Peyer's patch (tissue), 4 donors: ENCODE results near the gene OPCML. TPM values are rescaled to one million over a fixed set of nuclear protein-coding genes. Genes with fewer than 3 reads are reported as not detected.

Experiments
- DNase-seq, 3 donors: peaks; one replicate each; pipeline ENCODE4 v3.0.0-alpha.2; 2017 to 2019
- H3K27ac ChIP-seq, 4 donors: fragments of 200-600 bp; sonication (generic); one replicate each; pipeline ENCODE4 v1.5.1; 2016 to 2019
- H3K27me3 ChIP-seq, 2 donors: fragments of 200-600 bp; sonication (generic); one replicate each; pipeline ENCODE4 v1.5.1; 2019
- H3K36me3 ChIP-seq, 3 donors: fragments of 200-600 bp; sonication (generic); one replicate each; pipeline ENCODE4 v1.5.1; 2016 to 2019
- H3K4me1 ChIP-seq, 4 donors: fragments of 200-600 bp; sonication (generic); one replicate each; pipeline ENCODE4 v1.5.1; 2016 to 2019
- H3K4me3 ChIP-seq, 4 donors: fragments of 200-600 bp; sonication (generic); 1 replicate in 3 of 4; 2 replicates in 1 of 4; pipeline ENCODE4 v1.5.1; 2016 to 2019; ENCODE audit warnings: mild to moderate bottlenecking in 1 of 4
- H3K9me3 ChIP-seq, 4 donors: fragments of 200-600 bp; sonication (generic); one replicate each; pipeline ENCODE4 v1.5.1; 2016 to 2019; ENCODE audit warnings: mild to moderate bottlenecking in 1 of 4
- POLR2A ChIP-seq, 2 donors: fragments of 450-650 bp; IDR thresholded peaks; one replicate each; pipeline ENCODE4 v1.5.1; 2017; ENCODE audit warnings: antibody characterized with exemption in 2 of 2, mild to moderate bottlenecking in 2 of 2, moderate library complexity in 2 of 2
- total RNA-seq, 4 donors: library from RNA; depleted of rRNA; stranded (reverse); fragments of >200 nt; gene quantifications; one replicate each; pipeline ENCODE4 v1.1.0, GENCODE V29; 2016
- TF ChIP-seq, protein P1 (sequence below), 6 experiments: fragments of 450-650 bp in 4 of 6; fragments of 200-600 bp in 2 of 6; sonication (generic) in 1 of 6; IDR thresholded peaks; one replicate each; pipeline ENCODE4 v1.5.1; 2017 to 2019; ENCODE audit warnings: antibody characterized with exemption in 6 of 6, mild to moderate bottlenecking in 3 of 6, moderate library complexity in 1 of 6

OPCML gene
- total RNA-seq, 4 donors from 2014 or later: not detected

DNA sequence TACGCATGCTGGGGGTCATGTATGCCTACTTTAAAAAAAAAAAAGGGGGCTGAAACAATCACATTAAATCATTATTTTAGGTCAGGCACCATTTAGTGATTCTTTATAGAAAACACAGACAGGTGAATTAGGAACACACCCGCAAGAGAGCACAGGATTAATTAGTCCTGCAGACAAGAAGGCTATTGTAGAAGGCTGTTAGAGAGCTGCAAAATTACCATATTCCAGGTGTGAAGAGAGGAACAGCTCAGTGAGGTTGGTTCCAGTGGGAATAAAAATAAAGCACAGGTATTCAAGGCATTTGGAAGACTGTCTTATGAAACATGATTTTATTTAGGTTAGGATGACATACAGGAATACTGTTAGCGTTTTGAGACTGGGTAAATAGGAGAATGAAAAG, 649.1 kb downstream of the OPCML start:
- Histone ChIP-seq H3K27me3 (no peaks in the 10 kb centered on the region), H3K9me3 (no peaks in the 10 kb centered on the region), H3K36me3 (no peaks in the 10 kb centered on the region), H3K27ac (no peak overlapping the region), H3K4me3 (no peak overlapping the region), H3K4me1 (no peaks in the 10 kb centered on the region)
- TF ChIP-seq, protein P1, sequence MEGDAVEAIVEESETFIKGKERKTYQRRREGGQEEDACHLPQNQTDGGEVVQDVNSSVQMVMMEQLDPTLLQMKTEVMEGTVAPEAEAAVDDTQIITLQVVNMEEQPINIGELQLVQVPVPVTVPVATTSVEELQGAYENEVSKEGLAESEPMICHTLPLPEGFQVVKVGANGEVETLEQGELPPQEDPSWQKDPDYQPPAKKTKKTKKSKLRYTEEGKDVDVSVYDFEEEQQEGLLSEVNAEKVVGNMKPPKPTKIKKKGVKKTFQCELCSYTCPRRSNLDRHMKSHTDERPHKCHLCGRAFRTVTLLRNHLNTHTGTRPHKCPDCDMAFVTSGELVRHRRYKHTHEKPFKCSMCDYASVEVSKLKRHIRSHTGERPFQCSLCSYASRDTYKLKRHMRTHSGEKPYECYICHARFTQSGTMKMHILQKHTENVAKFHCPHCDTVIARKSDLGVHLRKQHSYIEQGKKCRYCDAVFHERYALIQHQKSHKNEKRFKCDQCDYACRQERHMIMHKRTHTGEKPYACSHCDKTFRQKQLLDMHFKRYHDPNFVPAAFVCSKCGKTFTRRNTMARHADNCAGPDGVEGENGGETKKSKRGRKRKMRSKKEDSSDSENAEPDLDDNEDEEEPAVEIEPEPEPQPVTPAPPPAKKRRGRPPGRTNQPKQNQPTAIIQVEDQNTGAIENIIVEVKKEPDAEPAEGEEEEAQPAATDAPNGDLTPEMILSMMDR (IDR thresholded peaks at IDR 0.05): no peak
- no peak for TF ChIP-seq POLR2A (IDR thresholded peaks at IDR 0.05)
- no peak for DNase-seq

DNA sequence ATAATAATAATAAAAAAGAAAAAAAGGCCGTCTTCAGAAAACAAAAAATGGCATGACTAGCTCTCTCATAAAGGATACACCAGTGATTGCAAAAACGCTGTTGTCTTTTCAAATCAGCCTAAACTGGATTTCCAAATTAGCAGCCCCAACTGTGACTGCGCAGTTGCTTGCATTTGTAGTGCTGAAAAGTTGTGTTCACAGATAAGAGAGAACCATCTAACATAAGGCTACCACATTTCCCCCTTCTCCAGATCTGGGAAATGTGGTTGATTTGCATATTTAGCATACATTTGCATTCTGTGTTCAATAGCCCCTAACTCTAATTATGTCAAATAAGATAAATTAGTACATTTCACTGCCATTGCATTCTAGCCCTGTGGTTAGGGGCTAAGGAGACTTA, 650.7 kb downstream of the OPCML start:
- H3K9me3 ChIP-seq: no peaks in the 10 kb centered on the region
- TF ChIP-seq POLR2A (IDR thresholded peaks at IDR 0.05): no peak
- TF ChIP-seq, protein P1 (IDR thresholded peaks at IDR 0.05): no peak
- H3K4me3 ChIP-seq: no peak overlapping the region
- no peak for DNase-seq
- H3K4me1 ChIP-seq: no peaks in the 10 kb centered on the region
- H3K36me3 ChIP-seq: no peaks in the 10 kb centered on the region
- H3K27me3 ChIP-seq: no peaks in the 10 kb centered on the region
- H3K27ac ChIP-seq: no peak overlapping the region

DNA sequence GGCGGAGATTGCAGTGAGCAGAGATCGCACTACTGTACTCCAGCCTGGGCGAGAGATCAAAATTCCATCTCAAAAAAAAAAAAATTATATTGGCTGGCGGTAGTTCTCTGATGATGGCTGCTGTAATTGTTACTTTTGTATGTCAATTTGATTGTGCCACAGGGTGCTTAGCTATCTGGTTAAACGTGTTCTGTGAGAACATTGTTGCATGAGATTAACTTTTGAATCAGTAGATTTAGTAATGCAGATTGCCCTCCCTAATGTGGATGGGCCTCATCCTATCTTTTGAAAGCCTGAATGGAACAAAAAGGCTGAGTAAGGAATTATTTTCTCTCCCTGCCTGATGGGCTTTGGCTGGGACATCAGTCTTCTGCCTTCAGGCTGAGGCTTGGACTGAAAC, 654.2 kb downstream of the OPCML start:
- TF ChIP-seq POLR2A (IDR thresholded peaks at IDR 0.05): no peak
- TF ChIP-seq, protein P1 (IDR thresholded peaks at IDR 0.05): no peak
- no peaks in the 10 kb centered on the region for H3K36me3 ChIP-seq
- H3K27ac ChIP-seq: no peak overlapping the region
- no peak overlapping the region for H3K4me3 ChIP-seq
- H3K4me1 ChIP-seq: no peaks in the 10 kb centered on the region
- no peaks in the 10 kb centered on the region for H3K27me3 ChIP-seq
- H3K9me3 ChIP-seq: no peaks in the 10 kb centered on the region
- DNase-seq: no peak

DNA sequence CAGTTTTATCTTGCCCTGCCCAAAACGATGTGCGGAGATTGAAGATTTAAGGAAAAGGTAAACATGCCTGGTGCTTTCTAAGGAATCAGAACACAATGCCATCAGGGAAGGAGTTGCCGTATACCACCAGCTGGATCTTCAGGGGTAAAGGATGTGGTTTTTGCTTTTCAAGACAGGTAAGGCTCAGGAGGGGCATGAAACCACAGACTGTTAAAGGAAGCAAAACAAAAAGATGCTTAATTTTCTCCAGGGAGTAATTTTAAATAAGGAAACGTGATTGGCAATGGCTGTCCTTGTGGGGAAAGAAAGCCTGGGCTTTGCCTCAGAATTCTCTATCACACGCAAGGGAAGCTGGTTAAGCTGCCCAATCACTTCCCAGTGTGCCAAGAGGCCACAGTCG, 655.6 kb downstream of the OPCML start:
- Histone ChIP-seq H3K36me3 (no peaks in the 10 kb centered on the region), H3K27ac (no peak overlapping the region), H3K27me3 (no peaks in the 10 kb centered on the region), H3K9me3 (no peaks in the 10 kb centered on the region), H3K4me3 (no peak overlapping the region), H3K4me1 (no peaks in the 10 kb centered on the region)
- no peak for DNase-seq
- TF ChIP-seq, protein P1 (IDR thresholded peaks at IDR 0.05): no peak
- TF ChIP-seq POLR2A (IDR thresholded peaks at IDR 0.05): no peak

DNA sequence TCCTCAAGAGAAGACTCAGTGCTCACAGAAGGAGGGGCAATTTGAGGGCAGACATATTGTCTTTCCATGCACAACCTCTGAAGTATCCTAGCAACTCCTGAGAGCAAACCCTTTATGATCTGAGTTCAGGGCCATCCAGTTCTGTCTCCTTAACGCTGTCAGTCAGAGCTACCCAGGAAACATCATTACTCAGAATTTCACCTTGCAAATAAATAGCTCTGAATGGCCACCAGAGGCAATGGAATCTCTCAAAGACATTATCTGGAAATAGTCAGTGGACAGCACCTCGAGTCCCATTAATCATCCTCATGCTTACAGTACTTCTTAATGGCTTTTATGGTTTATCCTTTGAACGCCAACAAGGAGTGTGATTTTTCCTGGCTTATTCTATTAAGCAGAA, 656.1 kb downstream of the OPCML start:
- H3K9me3 ChIP-seq: no peaks in the 10 kb centered on the region
- DNase-seq: no peak
- no peak overlapping the region for H3K27ac ChIP-seq
- no peaks in the 10 kb centered on the region for H3K4me1 ChIP-seq
- TF ChIP-seq POLR2A (IDR thresholded peaks at IDR 0.05): no peak
- TF ChIP-seq, protein P1 (IDR thresholded peaks at IDR 0.05): no peak
- no peaks in the 10 kb centered on the region for H3K27me3 ChIP-seq
- no peak overlapping the region for H3K4me3 ChIP-seq
- no peaks in the 10 kb centered on the region for H3K36me3 ChIP-seq

DNA sequence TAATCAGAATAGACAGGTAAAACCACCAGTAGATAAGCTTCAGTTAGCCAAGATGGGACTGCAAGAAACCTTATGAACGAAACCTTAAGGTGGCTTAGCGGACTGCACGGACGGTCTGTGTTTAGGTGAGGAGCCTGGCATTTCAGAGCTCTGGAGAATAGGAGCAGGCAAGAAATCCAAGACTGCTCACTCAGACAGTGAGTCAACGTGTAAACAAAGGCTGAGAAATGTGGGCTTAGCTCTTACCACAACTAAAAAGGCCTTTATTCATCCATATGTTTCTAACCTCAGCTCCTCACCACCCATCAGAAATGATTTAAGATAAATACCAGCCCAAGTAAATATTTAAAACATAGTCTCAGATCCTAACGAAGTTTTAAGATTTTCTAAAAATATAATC, 657.7 kb downstream of the OPCML start:
- Histone ChIP-seq H3K27me3 (no peaks in the 10 kb centered on the region), H3K4me1 (no peaks in the 10 kb centered on the region), H3K4me3 (no peak overlapping the region), H3K9me3 (no peaks in the 10 kb centered on the region), H3K36me3 (no peaks in the 10 kb centered on the region), H3K27ac (no peak overlapping the region)
- TF ChIP-seq POLR2A (IDR thresholded peaks at IDR 0.05): no peak
- TF ChIP-seq, protein P1 (IDR thresholded peaks at IDR 0.05): no peak
- DNase-seq: no peak
